Activated T-helper 17 cell treated with anti-CD3 and anti-CD28 coated beads, Interleukin-2, amount 50 U/mL, for 72 hours (primary cell): ENCODE measurements around the gene RNF186. TPM values are rescaled to one million over a fixed set of nuclear protein-coding genes. Genes with fewer than 3 reads are reported as not detected.
"Not testable (repeated sequence)": the region's sequence is repeated elsewhere in the genome, so short reads cannot be mapped to it uniquely, and the experiment has no call there.

ENCODE experiments used
- ATAC-seq: fragments of 150-1000 bp; cut with Tn5 transposase; replicated peaks from 2 replicates; pipeline ENCODE4 v1.10.0; 2021; ENCODE audit warnings: mild to moderate bottlenecking, moderate library complexity
- H3K27ac Mint-ChIP-seq: one replicate; pipeline ENCODE4 v1.8.0; 2022; ENCODE audit warnings: mixed read lengths
- H3K27me3 Mint-ChIP-seq: one replicate; pipeline ENCODE4 v1.8.0; 2022; ENCODE audit warnings: mixed read lengths
- H3K36me3 Mint-ChIP-seq: one replicate; pipeline ENCODE4 v1.8.0; 2022; ENCODE audit warnings: low read depth, mild to moderate bottlenecking, mixed read lengths
- H3K4me1 Mint-ChIP-seq: one replicate; pipeline ENCODE4 v1.8.0; 2022; ENCODE audit warnings: mixed read lengths
- H3K4me3 Mint-ChIP-seq: one replicate; pipeline ENCODE4 v1.8.0; 2022; ENCODE audit warnings: mild to moderate bottlenecking, mixed read lengths
- H3K9me3 Mint-ChIP-seq: one replicate; pipeline ENCODE4 v1.8.0; 2022; ENCODE audit warnings: mixed read lengths
- total RNA-seq, 2 donors: library from RNA; stranded (reverse); gene quantifications; one replicate each; pipeline ENCODE4 v1.2.3, GENCODE V29; 2022

The RNF186 gene
- total RNA-seq, 2 donors from 2014 or later: not detected

DNA sequence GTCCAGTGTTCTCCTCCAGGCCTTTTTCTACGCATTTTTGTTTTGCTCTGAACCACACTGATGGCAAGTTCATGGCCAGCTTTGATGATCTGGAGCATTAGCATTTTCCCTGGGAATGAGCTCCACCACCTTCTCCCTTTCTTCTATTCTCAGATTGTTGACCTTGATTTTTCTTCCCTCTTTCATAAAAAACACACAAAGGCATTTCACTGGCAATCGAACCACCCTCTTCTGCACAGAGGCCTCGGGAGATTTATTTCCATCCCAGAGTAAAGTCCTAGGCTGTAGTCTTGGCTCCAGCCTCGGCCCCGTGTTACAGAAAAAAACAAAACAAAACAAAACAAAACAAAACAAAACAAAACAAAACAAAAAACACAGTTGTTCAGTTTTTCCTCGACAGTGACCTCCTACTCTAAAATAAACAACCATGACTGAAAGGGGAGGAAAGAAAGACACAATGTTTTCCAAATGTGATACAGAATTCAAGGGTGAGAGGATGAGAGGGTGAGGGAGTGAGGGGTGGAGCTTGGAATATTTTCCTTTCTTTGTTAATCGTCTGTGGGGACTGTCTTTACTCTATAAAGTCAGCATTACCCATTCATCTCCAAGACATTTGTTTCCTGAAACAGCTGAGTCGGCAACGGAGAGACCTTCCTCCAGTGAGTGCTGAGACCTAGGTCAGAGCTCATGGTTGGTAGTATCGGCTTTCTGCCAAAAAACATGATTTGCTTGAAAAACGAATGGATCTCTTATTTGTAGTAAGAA lies 29.8 kb upstream of the RNF186 start:
- no peak for ATAC-seq
- Mint-ChIP-seq H3K36me3 (no peaks in the 10 kb centered on the region), H3K27ac (no peak overlapping the region), H3K9me3 (no peaks in the 10 kb centered on the region), H3K4me3 (no peak overlapping the region), H3K4me1 (no peaks in the 10 kb centered on the region), H3K27me3 (peaks cover 15% of the 10 kb centered on the region)

DNA sequence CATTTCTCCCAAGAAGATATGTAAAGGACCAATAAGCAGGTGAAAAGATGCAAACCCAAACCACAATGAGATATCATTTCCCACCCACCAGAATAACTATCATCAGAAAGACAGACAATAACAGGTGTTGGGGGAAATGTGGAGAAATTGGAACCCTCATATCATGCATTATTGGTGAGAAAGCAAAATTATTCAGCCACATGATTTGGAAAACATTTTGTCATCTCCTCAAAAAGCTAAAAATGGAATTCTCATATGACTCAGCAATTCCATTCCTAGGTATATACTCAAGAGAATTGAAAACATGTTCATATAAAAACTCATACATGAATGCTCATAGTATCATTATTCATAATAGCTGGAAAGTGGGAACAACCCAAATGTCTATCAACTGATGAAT lies 25.1 kb upstream of the RNF186 start:
- ATAC-seq: peak; percentile 60
- Mint-ChIP-seq H3K27ac (no peak overlapping the region), H3K9me3 (no peaks in the 10 kb centered on the region), H3K27me3 (peaks cover 23% of the 10 kb centered on the region), H3K4me3 (no peak overlapping the region), H3K36me3 (no peaks in the 10 kb centered on the region), H3K4me1 (no peaks in the 10 kb centered on the region)

DNA sequence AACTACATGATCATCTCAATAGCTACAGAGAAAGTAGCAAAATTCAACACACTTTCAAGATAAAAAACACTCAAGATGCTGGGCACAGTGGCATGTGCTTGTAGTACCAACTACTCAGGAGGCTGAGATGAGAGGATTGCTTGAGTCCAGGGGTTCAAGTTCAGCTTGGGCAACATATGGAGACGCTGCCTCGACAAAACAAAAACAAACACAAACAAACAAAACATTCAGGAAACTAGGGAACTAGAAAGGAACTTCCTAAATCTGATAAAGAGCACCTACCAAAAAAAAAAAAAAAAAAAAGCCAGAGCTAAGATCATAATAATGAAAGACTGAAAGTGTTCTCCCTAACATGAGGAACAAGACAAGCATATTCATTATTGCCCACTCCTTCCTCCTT lies 22.8 kb upstream of the RNF186 start:
- peaks cover 20% of the 10 kb centered on the region for H3K27me3 Mint-ChIP-seq
- no peak overlapping the region for H3K4me3 Mint-ChIP-seq
- no peaks in the 10 kb centered on the region for H3K9me3 Mint-ChIP-seq
- ATAC-seq: no peak
- H3K4me1 Mint-ChIP-seq: no peaks in the 10 kb centered on the region
- no peak overlapping the region for H3K27ac Mint-ChIP-seq
- H3K36me3 Mint-ChIP-seq: no peaks in the 10 kb centered on the region

DNA sequence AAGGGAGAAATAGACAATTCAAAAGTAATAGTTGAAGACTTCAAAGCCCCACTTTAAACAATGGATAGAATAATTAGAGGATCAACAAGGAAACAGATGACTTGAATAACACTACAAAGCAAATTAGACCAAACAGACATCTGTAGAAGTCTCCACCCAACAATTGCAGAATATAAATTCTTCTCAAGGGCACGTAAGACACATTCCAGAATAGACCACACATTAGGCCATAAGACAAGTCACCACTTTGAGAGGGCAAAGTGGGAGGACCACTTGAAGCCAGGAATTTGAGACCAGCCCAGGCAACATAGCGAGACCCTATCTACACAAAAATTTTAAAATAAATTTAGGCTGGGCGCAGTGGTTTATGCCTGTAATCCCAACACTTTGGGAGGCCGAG lies 20.5 kb upstream of the RNF186 start:
- H3K27ac Mint-ChIP-seq: no peak overlapping the region
- no peaks in the 10 kb centered on the region for H3K9me3 Mint-ChIP-seq
- H3K4me3 Mint-ChIP-seq: no peak overlapping the region
- no peaks in the 10 kb centered on the region for H3K4me1 Mint-ChIP-seq
- ATAC-seq: no peak
- no peaks in the 10 kb centered on the region for H3K36me3 Mint-ChIP-seq
- peaks cover 36% of the 10 kb centered on the region for H3K27me3 Mint-ChIP-seq

DNA sequence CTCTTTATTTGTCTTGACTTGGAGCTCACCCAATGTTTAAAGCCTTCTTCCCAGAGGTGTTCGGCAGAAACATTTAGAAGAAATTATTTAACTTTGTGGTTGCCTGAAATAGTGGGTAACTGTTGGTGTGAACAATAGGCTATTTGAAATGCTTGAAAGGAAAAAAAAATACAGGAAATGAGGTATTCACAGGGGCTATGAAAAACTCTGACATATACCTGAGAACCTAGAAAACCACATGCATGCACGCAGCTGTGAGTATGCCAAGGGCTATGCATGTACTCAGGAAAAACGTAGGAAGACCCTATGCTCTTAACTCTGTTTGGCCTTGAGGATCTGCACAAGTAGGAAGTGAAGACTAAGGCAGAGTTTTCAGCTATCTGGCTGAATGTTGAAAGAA lies 16.4 kb upstream of the RNF186 start:
- H3K4me1 Mint-ChIP-seq: no peaks in the 10 kb centered on the region
- ATAC-seq: no peak
- H3K4me3 Mint-ChIP-seq: no peak overlapping the region
- H3K27me3 Mint-ChIP-seq: peaks cover 48% of the 10 kb centered on the region
- H3K36me3 Mint-ChIP-seq: no peaks in the 10 kb centered on the region
- no peak overlapping the region for H3K27ac Mint-ChIP-seq
- H3K9me3 Mint-ChIP-seq: no peaks in the 10 kb centered on the region

DNA sequence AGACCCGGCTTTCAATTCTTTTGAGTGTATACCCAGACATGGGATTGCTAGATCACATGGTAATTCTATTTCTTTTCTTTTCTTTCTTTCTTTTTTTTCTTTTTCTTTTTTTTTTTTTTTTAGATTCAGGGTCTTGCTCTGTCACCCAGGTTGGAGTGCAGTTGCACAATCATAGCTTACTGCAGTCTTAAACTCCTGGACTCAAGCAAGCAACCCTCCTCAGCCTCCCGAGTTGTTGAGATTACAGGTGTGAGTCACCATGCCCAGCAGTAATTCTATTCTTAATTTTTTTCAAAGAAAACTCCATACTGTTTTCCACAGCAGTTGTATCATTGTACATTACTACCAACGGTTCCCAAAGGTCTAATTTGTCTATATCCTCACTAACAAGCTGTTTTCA lies 13.5 kb upstream of the RNF186 start:
- no peaks in the 10 kb centered on the region for H3K36me3 Mint-ChIP-seq

DNA sequence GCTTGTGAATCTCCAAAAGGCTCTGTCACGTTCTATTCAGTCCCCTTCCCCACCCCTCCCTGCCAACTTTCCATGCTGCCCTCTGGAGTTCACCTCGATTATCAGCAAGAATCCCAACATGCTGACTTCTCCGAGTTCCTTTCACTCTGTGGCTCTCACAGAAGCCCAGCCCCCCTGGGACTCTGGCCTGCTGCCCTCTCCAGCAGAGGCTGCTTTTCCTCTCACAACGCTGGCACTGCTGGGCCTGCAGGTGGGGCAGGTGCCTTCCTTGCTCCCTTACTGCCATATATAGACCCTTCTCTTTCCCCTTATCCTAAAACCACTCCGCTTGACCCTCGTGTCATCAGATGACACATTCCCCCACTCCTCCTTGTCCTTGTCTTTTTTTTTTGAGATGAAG lies 10.2 kb upstream of the RNF186 start:
- Mint-ChIP-seq H3K9me3 (no peaks in the 10 kb centered on the region), H3K4me1 (no peaks in the 10 kb centered on the region), H3K4me3 (no peak overlapping the region), H3K27me3 (peaks cover 26% of the 10 kb centered on the region), H3K27ac (no peak overlapping the region), H3K36me3 (no peaks in the 10 kb centered on the region)
- no peak for ATAC-seq

More for the DNA sequence above, 13.5 kb upstream of the RNF186 start:
- no peak for ATAC-seq
- no peaks in the 10 kb centered on the region for H3K9me3 Mint-ChIP-seq
- no peaks in the 10 kb centered on the region for H3K4me1 Mint-ChIP-seq
- peaks cover 44% of the 10 kb centered on the region for H3K27me3 Mint-ChIP-seq
- H3K4me3 Mint-ChIP-seq: no peak overlapping the region
- no peak overlapping the region for H3K27ac Mint-ChIP-seq

DNA sequence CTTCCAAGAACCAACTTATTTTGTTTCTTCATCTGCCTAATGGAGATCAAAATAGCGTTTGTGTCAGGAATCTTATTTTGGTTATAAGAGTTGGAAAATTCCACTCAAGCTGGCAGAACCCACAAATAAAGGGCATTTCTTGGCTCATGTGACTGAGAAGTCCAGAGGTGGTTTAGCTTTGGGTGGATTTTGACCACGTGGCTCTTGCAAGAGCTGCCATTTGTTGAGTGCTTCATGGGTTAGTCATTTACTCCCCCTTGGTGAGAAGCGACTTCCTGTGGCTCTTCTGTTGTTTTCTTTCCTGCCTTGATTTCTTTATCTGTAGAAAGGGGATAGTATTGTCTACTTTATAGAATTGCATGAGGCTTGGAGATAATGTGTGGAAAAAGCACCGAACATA lies 9.5 kb upstream of the RNF186 start:
- peaks cover 21% of the 10 kb centered on the region for H3K27me3 Mint-ChIP-seq
- peak; percentile 53 for ATAC-seq
- no peak overlapping the region for H3K27ac Mint-ChIP-seq
- H3K36me3 Mint-ChIP-seq: no peaks in the 10 kb centered on the region
- H3K9me3 Mint-ChIP-seq: no peaks in the 10 kb centered on the region
- H3K4me3 Mint-ChIP-seq: no peak overlapping the region
- no peaks in the 10 kb centered on the region for H3K4me1 Mint-ChIP-seq

DNA sequence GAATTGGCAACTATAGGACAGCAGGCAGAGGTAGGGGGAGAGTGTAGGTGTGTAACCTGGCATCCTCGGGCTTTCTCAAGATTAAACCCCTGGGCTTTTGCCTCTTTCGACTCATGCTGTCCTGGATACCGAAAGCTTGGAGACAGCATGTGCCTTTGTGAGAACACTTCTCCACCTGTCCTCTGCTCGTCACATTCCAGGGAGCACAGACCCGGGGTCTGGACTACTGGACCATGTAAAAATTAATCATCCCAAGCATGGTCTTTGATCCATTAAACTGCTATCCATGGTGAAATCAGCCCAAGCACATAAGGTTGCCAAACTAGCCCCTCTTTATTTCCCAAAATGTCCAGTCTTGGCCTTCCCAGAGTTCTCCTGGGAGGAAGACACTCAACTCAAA lies 9.0 kb upstream of the RNF186 start:
- Mint-ChIP-seq H3K9me3 (no peaks in the 10 kb centered on the region), H3K4me1 (no peaks in the 10 kb centered on the region), H3K36me3 (no peaks in the 10 kb centered on the region), H3K4me3 (no peak overlapping the region), H3K27me3 (peaks cover 16% of the 10 kb centered on the region), H3K27ac (no peak overlapping the region)
- ATAC-seq: no peak

DNA sequence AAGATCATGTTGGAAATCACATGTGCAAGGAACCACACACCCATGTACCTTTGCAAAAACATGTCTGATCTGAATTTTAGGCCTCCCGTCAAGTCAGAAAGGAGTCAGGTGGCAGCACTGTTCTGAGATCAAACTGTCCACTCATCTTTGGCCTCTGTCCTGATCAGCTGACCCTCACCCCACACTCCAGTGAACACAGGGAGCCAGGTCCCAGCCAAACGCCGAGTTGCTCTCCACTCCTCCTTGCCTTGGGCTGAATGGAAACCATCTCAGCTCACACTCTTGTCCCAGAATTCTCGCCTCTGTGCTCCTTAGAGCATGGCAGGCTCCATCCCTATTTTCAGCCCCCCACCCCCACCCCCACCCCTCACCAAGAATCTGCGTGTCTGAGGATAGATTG lies 4.6 kb upstream of the RNF186 start:
- no peak overlapping the region for H3K4me3 Mint-ChIP-seq
- no peaks in the 10 kb centered on the region for H3K9me3 Mint-ChIP-seq
- H3K4me1 Mint-ChIP-seq: no peaks in the 10 kb centered on the region
- no peak for ATAC-seq
- no peaks in the 10 kb centered on the region for H3K36me3 Mint-ChIP-seq
- no peak overlapping the region for H3K27ac Mint-ChIP-seq
- H3K27me3 Mint-ChIP-seq: no peaks in the 10 kb centered on the region

DNA sequence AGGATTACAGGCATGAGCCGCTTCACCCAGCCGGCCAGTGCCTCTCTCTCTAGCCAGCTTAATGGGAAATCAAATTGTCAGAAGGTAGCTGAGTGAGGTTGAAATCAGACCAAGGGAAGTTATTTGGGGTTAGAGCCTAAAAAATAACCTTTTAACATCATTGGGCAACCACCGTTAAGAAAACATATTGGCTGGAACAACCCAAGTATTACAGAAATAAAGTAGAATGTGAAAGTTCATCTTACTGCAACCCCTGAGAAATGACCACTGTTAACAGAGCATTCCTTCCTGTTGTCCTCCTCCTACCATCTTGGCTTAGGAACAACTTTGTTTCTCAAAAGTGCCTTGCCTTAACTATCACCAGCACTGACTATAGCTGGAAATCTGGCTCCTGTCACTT lies 3.2 kb upstream of the RNF186 start:
- no peaks in the 10 kb centered on the region for H3K27me3 Mint-ChIP-seq
- H3K4me1 Mint-ChIP-seq: no peaks in the 10 kb centered on the region
- no peaks in the 10 kb centered on the region for H3K36me3 Mint-ChIP-seq
- H3K9me3 Mint-ChIP-seq: no peaks in the 10 kb centered on the region
- ATAC-seq: no peak
- H3K27ac Mint-ChIP-seq: no peak overlapping the region
- no peak overlapping the region for H3K4me3 Mint-ChIP-seq

DNA sequence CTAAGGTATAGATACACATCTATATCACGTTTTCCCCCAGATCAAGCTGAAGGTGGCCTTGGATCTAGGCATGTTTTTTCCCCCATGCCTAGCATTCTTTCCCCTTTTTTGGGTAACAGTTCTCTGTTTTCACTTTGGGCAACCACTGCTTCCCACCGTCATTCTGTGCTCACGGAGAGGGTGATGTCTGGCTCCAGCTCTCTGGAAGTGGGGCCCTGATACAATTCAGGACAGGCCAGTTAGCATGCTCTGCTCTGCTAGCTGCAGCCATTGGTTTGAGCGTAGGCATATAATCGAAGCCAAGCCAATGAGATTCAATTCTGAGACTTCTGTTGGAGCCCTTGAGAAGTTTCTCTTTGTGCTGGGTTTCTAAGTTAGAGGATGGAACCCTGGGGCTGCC lies 2.1 kb upstream of the RNF186 start:
- no peak for ATAC-seq
- H3K36me3 Mint-ChIP-seq: no peaks in the 10 kb centered on the region

DNA sequence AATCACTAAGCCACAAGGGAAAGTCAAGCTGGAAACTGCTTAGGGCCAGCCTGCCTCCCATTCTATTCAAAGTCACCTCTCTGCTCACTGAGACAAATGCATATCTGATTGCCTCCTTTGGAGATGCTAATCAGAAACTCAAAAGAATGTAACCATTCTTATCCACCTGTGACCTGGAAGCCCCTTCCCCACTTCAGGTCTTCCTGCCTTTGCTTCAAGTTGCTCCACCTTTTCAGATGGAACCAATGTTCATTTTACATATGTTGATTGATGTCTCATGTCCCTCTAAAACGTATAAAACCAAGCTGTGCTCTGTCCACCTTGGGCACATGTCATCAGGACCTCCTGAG lies 1.6 kb upstream of the RNF186 start:
- H3K27ac Mint-ChIP-seq, H3K9me3 Mint-ChIP-seq, H3K27me3 Mint-ChIP-seq, ATAC-seq, H3K4me3 Mint-ChIP-seq, H3K4me1 Mint-ChIP-seq, H3K36me3 Mint-ChIP-seq: not testable (repeated sequence)

More for the DNA sequence above, 2.1 kb upstream of the RNF186 start:
- Mint-ChIP-seq H3K9me3 (no peaks in the 10 kb centered on the region), H3K4me1 (no peaks in the 10 kb centered on the region), H3K27ac (no peak overlapping the region), H3K4me3 (no peak overlapping the region), H3K27me3 (no peaks in the 10 kb centered on the region)

DNA sequence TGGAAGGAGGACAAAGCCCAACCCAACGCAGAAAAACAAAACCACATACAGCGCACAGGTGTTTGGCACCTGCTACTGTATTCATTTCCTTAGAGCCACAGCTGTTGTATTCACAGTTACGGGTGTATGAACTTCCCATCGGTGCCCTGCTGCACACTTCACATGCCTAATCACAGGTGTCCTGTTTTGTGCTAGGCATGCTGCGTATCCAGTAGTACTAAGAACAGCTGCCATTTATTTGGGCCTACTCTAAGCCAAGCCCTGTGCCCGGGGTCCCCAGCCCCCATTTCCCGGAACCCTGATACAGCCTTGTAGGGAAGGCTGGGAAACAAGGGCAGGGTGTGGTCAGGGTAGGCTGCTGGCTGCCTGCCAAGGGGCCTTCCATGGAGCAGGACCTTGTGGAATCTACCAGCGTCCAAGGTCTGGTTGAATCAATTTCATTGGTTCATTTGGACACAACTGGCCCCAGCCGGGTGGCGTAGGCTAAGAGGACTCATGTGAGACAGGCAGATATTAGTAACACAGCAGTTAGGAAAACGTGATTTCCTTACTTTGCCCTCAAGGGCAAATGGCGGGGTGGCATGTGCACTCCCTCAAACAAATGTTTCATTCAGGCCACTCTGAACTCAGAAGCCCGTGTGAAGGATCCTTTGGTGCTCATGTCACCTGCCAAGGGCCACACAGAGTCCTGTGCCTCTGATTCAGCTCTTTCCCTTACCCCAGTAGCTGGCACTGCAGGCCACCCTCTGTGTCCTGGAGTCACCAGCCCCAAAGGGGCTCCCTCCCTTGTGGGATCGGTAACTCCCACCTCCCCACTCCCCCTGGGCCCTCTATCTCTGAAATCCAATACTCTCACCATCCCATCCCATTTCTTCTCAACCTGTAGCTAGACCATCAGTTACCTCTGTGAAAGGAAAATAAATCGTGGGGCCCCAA lies 986 bp upstream of the RNF186 start:
- H3K4me1 Mint-ChIP-seq: no peaks in the 10 kb centered on the region
- H3K27me3 Mint-ChIP-seq: no peaks in the 10 kb centered on the region
- no peak overlapping the region for H3K4me3 Mint-ChIP-seq
- H3K27ac Mint-ChIP-seq: no peak overlapping the region
- no peaks in the 10 kb centered on the region for H3K9me3 Mint-ChIP-seq
- no peak for ATAC-seq
- no peaks in the 10 kb centered on the region for H3K36me3 Mint-ChIP-seq

DNA sequence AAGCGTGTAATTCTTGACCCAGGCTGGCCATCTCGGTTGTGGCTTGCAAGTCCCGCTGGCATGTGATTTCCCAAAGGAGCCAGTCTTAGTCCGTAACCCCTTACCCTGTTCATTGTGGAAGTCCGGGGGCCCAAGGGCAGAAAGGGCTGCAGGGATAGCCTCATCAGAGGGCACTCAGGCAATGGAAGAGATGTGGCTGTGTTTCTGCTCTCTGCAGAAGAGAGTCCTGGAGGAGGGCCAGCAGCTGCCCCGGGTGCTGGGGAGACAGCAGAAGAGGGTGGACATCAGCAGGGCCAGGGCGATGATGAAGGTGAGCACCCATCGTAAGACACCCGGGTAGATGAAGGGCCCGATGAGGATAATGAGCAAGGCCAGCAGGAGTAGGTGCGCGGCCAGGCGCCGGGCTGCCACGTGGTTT lies 830 bp downstream of the RNF186 start:
- Mint-ChIP-seq H3K27ac (no peak overlapping the region), H3K36me3 (no peaks in the 10 kb centered on the region), H3K27me3 (no peaks in the 10 kb centered on the region), H3K9me3 (no peaks in the 10 kb centered on the region), H3K4me1 (no peaks in the 10 kb centered on the region), H3K4me3 (no peak overlapping the region)
- ATAC-seq: no peak
